B cell (primary cell): ENCODE measurements around the gene EMID1.

Source experiments
- EZH2 ChIP-seq: IDR thresholded peaks from 2 replicates; pipeline ENCODE4 v1.6.1; 2012; ENCODE audit warnings: borderline replicate concordance, low read depth, mild to moderate bottlenecking, moderate library complexity, low read length; ENCODE audit not compliant: insufficient read depth, poor library complexity, severe bottlenecking
- TF ChIP-seq, protein P1 (sequence below): fragments of 200-600 bp; IDR thresholded peaks from one replicate; pipeline ENCODE4 v1.8.0; 2022; ENCODE audit warnings: antibody characterized with exemption, mild to moderate bottlenecking

DNA sequence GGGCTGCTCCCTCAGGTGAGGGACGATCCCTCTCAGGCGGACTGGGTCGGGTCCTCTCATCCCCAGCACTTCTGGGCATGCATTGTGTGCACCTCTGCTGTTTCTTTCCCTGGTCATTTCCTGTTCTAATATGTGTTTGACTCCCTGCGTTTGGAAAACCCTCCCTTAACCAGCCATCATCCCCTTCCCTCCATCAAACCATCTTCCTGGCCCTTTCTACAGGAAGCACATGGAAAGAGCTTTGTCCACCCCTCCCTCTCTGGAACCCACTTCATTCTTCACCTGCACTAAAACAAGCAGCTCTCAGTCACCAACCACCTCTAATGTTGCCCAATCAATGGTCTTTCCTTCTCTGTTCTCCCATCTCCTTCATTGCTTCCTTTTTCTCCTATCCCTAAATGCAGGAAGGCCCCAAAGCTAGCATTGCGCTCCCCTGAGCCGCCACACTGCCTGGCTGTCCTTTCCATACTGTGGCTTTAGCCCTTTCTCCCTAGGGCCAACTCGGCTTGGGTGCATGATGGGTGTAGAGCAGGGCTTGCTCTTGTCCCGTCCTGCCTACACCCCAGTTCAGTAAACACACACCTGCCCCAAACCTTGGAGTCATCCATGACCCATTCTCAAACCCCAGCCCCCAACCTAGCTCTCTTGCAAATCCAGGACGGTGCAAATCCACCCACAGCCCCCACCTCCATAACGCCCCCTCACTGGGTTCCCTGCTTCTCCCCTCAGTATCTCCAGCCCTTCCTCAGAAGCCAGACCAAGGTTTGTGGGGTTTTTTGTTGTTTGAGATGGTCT, 95.3 kb downstream of the EMID1 start:
- TF ChIP-seq, protein P1, sequence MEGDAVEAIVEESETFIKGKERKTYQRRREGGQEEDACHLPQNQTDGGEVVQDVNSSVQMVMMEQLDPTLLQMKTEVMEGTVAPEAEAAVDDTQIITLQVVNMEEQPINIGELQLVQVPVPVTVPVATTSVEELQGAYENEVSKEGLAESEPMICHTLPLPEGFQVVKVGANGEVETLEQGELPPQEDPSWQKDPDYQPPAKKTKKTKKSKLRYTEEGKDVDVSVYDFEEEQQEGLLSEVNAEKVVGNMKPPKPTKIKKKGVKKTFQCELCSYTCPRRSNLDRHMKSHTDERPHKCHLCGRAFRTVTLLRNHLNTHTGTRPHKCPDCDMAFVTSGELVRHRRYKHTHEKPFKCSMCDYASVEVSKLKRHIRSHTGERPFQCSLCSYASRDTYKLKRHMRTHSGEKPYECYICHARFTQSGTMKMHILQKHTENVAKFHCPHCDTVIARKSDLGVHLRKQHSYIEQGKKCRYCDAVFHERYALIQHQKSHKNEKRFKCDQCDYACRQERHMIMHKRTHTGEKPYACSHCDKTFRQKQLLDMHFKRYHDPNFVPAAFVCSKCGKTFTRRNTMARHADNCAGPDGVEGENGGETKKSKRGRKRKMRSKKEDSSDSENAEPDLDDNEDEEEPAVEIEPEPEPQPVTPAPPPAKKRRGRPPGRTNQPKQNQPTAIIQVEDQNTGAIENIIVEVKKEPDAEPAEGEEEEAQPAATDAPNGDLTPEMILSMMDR = no peak
- no peak for TF ChIP-seq EZH2
